ENCODE data around the gene PRSS36. TPM values are rescaled to one million over a fixed set of nuclear protein-coding genes. Genes with fewer than 3 reads are reported as not detected.
"Not testable (repeated sequence)": the region's sequence is repeated elsewhere in the genome, so short reads cannot be mapped to it uniquely, and the experiment has no call there.

Gene PRSS36
- polyA plus RNA-seq (2011; rRNA removed) (0.22 and 0.39 TPM in 2 replicates), polyA minus RNA-seq (2011; rRNA and poly(A)+ RNA removed) (0.46 TPM in 1 of 2 replicates, not detected in the other)

DNA sequence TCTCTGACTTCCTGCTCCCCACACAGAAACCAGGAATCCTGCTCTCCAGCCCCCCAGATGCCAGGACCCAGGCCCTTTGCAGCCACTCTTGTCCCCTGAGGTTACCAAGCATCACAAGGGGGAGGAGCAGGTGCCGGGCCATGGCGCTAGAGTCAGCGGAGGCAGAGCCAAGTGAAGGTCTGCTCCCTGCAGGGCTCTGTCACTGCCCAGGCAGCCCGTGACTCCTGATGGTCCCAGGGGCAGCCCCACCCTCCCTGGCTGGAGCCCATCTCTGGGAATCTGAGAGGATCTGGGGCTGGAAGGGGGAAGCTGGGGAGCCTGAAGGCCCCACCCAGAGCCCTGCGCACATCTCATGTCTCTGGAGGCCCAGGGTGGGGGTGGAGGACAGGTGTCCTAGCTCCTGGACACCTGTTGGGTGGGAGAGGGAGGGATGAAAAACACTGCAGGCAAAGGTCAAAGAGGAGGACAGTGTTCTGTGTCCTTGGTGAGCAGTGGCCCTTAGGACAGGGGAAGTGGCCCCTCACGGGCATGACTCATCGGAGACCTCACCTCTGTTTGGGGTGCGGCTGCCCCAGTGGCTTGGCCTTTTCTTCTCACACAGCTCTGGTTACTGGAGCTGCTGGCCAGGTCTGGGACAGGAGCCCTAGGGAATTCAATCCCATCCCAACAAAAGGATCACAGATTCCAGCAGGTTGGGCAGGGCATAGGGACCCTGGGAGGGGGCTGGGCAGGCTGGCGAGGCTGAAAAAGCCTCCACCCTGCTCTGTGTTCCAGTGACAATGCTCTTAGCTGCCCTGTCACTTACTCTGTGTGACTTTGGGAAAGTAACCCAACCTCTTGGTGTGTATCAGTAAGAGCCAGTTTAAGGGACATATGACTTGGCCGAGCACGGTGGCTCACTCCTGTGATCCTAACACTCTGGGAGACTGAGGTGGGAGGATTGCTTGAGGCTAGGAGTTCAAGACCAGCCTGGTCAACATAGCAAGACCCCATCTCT, at the start of gene PRSS36:
Gene PRSS36, minus strand, starts transcription at position 173 of the 997 bp plus-strand sequence. Its CDS starts 31 bp downstream, at position 142.
- DNase-seq (ENCODE audit: low read depth), result no peak
- no peaks in the 10 kb centered on the region for H3K36me3 ChIP-seq (ENCODE audit: control insufficient read depth, insufficient read depth, low read length)
- ChIA-PET CTCF (interaction anchor here (3.6 kb wide), 1 partner anchor 8 kb away, joined by 16 read pairs; no protein-coding TSS in a partner anchor), POLR2A (no interaction called here)
- H3K4me3 ChIP-seq (ENCODE audit: low read depth, low read length), result no peak within 1 kb of the TSS
- peaks cover 19% of the 10 kb centered on the region for H3K27me3 ChIP-seq (ENCODE audit: control insufficient read depth, insufficient read depth, low read length)
- TF ChIP-seq, protein P1, sequence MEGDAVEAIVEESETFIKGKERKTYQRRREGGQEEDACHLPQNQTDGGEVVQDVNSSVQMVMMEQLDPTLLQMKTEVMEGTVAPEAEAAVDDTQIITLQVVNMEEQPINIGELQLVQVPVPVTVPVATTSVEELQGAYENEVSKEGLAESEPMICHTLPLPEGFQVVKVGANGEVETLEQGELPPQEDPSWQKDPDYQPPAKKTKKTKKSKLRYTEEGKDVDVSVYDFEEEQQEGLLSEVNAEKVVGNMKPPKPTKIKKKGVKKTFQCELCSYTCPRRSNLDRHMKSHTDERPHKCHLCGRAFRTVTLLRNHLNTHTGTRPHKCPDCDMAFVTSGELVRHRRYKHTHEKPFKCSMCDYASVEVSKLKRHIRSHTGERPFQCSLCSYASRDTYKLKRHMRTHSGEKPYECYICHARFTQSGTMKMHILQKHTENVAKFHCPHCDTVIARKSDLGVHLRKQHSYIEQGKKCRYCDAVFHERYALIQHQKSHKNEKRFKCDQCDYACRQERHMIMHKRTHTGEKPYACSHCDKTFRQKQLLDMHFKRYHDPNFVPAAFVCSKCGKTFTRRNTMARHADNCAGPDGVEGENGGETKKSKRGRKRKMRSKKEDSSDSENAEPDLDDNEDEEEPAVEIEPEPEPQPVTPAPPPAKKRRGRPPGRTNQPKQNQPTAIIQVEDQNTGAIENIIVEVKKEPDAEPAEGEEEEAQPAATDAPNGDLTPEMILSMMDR (IDR thresholded peaks at IDR 0.05; ENCODE audit: insufficient read depth, low read depth, low read length), result no peak

- no peak for DNase-seq (ENCODE audit: low read depth)
- Histone ChIP-seq H3K27me3 (ENCODE audit: control insufficient read depth, insufficient read depth, low read length) (no peaks in the 10 kb centered on the region), H3K36me3 (ENCODE audit: control insufficient read depth, insufficient read depth, low read length) (peaks cover 10% of the 10 kb centered on the region), H3K4me3 (ENCODE audit: low read depth, low read length) (no peak overlapping the region)
- ChIA-PET CTCF (no interaction called here), POLR2A (no interaction called here)
- TF ChIP-seq, protein P1 (IDR thresholded peaks at IDR 0.05; ENCODE audit: insufficient read depth, low read depth, low read length), result no peak
Observed at GRCh38 chr16:31199430-31200041, 49.7 kb upstream of the PRSS36 start.

GRCh38 chr16:31198207-31198882, 48.5 kb upstream of the PRSS36 start:
- TF ChIP-seq, protein P1 (IDR thresholded peaks at IDR 0.05; ENCODE audit: insufficient read depth, low read depth, low read length), result no peak
- ChIA-PET POLR2A (interaction anchor here (0.7 kb wide), 1 partner anchor 8 kb away, joined by 3 read pairs; no protein-coding TSS in a partner anchor), CTCF (no interaction called here)
- no peak for DNase-seq (ENCODE audit: low read depth)
- Histone ChIP-seq H3K36me3 (ENCODE audit: control insufficient read depth, insufficient read depth, low read length) (peaks cover 19% of the 10 kb centered on the region), H3K4me3 (ENCODE audit: low read depth, low read length) (no peak overlapping the region), H3K27me3 (ENCODE audit: control insufficient read depth, insufficient read depth, low read length) (no peaks in the 10 kb centered on the region)

DNA sequence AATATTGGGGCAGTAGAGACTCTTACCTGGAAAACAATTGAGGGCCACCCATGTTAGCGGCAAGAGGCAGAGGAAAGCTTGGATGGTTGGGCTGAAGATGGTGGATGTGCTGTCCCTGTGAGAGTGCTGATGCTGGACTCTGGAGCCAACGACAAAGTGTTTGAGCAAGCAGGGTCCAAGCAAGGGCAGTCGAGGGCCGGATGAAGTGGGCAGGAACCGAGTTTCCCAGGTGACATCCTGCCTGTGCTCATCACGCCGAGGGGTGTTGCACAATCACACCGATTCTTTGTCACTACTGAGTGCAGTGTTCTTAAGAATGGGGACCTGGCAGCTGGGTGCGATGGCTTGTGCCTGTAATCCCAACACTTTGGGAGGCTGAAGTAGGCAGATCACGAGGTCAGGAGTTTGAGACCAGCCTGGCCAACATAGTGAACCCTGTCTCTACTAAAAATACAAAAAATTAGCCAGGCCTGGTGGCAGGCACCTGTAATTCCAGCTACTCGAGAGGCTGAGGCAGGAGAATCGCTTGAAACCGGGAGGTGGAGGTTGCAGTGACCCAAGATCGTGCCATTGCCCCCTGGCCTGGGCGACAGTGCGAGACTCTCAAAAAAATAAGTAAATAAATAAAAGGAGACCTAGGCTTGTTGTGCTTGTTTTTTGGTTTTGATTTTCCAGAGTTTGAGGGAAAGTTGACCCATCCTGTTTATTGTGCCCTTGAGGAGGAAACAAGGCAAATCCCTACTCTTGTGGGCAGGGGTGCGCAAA, 46.6 kb upstream of the PRSS36 start:
- peaks cover 26% of the 10 kb centered on the region for H3K36me3 ChIP-seq (ENCODE audit: control insufficient read depth, insufficient read depth, low read length)
- H3K4me3 ChIP-seq (ENCODE audit: low read depth, low read length), result no peak overlapping the region
- CTCF ChIA-PET, result interaction anchor here (1.3 kb wide), 1 partner anchor 247 kb away, joined by 5 read pairs; the partner anchor contains the start of gene ZNF843
- no peak for DNase-seq (ENCODE audit: low read depth)
- H3K27me3 ChIP-seq (ENCODE audit: control insufficient read depth, insufficient read depth, low read length), result no peaks in the 10 kb centered on the region
- POLR2A ChIA-PET, result no interaction called here
- TF ChIP-seq, protein P1 (IDR thresholded peaks at IDR 0.05; ENCODE audit: insufficient read depth, low read depth, low read length), result no peak

GRCh38 chr16:31195861-31196260, 46.0 kb upstream of the PRSS36 start:
- H3K27me3 ChIP-seq (ENCODE audit: control insufficient read depth, insufficient read depth, low read length); H3K4me3 ChIP-seq (ENCODE audit: low read depth, low read length); POLR2A ChIA-PET; DNase-seq (ENCODE audit: low read depth): not testable (repeated sequence)
- H3K36me3 ChIP-seq (ENCODE audit: control insufficient read depth, insufficient read depth, low read length), result peaks cover 30% of the 10 kb centered on the region
- CTCF ChIA-PET, result interaction anchor here (1.3 kb wide), 1 partner anchor 247 kb away, joined by 5 read pairs; the partner anchor contains the start of gene ZNF843
